IPS DF 6.9 (cell line): ENCODE data around the gene RNF167.

Experiments
- DNase-seq: peaks from one replicate; pipeline ENCODE4 v3.0.0-alpha.2; 2013; ENCODE audit warnings: low read depth, low spot score
- H3K27ac ChIP-seq: one replicate; pipeline ENCODE4 v1.5.1; 2013; ENCODE audit warnings: low read length, control low read depth
- H3K27me3 ChIP-seq: 2 replicates; pipeline ENCODE4 v1.6.1; 2013; ENCODE audit warnings: mild to moderate bottlenecking, low read length; ENCODE audit not compliant: control insufficient read depth, insufficient read depth
- H3K36me3 ChIP-seq: 2 replicates; pipeline ENCODE4 v1.6.1; 2013; ENCODE audit warnings: low read length; ENCODE audit not compliant: control insufficient read depth, insufficient read depth
- H3K4me1 ChIP-seq: 2 replicates; pipeline ENCODE4 v1.6.1; 2013; ENCODE audit warnings: low read length; ENCODE audit not compliant: control insufficient read depth, insufficient read depth
- H3K4me3 ChIP-seq: 2 replicates; pipeline ENCODE4 v1.5.1; 2013; ENCODE audit warnings: mild to moderate bottlenecking, low read length
- H3K9me3 ChIP-seq: 2 replicates; pipeline ENCODE4 v1.6.1; 2013; ENCODE audit warnings: low read length, inconsistent platforms; ENCODE audit not compliant: control insufficient read depth, insufficient read depth
- WGBS: extraction: QIAGEN DNeasy Blood & Tissue Kit; methylation state at CpG from one replicate; pipeline ENCODE4 v1.1.7; 2013; ENCODE audit warnings: mixed read lengths, missing lambda C conversion rate; ENCODE audit not compliant: insufficient read length, insufficient coverage; 5-methylcytosine and 5-hydroxymethylcytosine counted together

Gene RNF167

DNA sequence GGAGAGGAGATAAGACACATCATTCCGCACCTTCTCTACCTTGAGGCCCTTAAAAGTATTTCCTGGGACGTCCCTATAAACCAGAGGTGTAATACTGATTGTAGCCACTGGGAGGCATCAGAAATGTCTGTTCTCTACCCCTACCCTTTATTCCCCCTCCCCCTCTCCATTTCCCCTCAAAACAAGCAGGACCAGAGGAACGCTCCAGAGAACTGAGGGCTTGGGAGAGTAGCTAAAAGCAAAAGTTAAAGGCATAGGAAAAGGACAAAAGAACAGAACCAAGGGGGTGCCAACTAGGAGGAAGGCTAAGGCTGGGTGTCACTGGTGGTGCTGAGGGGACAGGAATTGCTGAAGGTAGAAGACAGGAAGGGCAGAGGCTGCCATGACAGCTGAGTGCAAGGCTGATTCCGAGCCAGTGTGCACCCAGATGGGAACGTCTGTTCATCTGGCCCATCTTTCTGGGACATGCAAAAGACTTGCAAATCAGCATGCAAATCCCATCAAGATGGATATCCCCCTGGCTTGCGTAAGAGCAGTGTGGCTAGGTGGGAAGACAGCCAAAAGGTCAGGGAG, 40.7 kb downstream of the RNF167 start:
- Histone ChIP-seq H3K27me3 (no peaks in the 10 kb centered on the region), H3K4me1 (no peaks in the 10 kb centered on the region), H3K27ac (no peak overlapping the region), H3K9me3 (no peaks in the 10 kb centered on the region), H3K4me3 (no peak overlapping the region), H3K36me3 (no peaks in the 10 kb centered on the region)
- no CpG with 5 or more reads among the region's 6 CpGs for WGBS
- no peak for DNase-seq

DNA sequence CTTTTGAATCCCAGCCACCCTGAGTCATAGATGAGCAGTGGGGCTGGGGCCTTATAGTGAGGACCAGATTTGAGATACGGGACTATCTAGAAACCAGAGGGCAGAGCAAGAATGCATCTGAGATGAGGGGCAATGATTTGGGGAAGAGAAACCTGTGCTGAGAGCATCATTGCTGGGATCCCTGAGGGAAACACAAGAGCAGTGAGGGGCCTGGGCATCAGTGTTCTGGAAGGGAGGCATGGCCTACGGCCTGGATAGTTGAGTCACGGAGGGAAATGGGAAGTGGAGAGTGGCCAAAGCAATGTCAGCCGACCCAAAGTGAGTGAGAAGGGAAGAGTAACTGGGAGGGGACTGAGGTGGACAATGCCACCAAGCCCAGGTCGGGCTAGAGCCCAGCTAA, 42.2 kb downstream of the RNF167 start:
- H3K36me3 ChIP-seq, result no peaks in the 10 kb centered on the region
- H3K4me3 ChIP-seq, result no peak overlapping the region
- no peak overlapping the region for H3K27ac ChIP-seq
- H3K27me3 ChIP-seq, result no peaks in the 10 kb centered on the region
- no peak for DNase-seq
- H3K4me1 ChIP-seq, result no peaks in the 10 kb centered on the region
- WGBS, result no CpG with 5 or more reads among the region's 5 CpGs
- H3K9me3 ChIP-seq, result no peaks in the 10 kb centered on the region

DNA sequence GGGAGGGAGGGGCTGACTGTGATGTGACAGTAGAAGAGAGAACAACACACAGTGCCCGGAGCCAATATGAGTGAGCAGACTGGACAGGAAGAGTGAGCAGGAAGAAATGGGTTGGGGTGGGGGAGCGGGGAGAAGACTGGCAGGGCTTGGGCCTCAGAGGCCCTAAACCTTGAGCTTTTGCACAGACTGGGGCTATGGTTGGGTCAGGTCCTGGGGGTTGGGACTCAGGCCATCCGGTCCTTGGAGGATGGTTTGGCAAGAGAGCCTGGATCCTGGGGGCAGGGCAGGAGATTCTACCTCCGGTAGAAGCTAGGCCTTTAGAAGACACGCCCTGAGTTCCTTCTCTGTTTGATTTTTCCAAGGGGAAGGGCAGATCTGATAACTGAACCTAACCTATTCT, 46.3 kb downstream of the RNF167 start:
- Histone ChIP-seq H3K4me3 (peak overlapping the region; percentile 74; the same call in 1 of the 2 replicates), H3K4me1 (no peaks in the 10 kb centered on the region), H3K27ac (no peak overlapping the region), H3K27me3 (no peaks in the 10 kb centered on the region), H3K9me3 (no peaks in the 10 kb centered on the region), H3K36me3 (no peaks in the 10 kb centered on the region)
- DNase-seq, result no peak
- no CpG with 5 or more reads among the region's 5 CpGs for WGBS

DNA sequence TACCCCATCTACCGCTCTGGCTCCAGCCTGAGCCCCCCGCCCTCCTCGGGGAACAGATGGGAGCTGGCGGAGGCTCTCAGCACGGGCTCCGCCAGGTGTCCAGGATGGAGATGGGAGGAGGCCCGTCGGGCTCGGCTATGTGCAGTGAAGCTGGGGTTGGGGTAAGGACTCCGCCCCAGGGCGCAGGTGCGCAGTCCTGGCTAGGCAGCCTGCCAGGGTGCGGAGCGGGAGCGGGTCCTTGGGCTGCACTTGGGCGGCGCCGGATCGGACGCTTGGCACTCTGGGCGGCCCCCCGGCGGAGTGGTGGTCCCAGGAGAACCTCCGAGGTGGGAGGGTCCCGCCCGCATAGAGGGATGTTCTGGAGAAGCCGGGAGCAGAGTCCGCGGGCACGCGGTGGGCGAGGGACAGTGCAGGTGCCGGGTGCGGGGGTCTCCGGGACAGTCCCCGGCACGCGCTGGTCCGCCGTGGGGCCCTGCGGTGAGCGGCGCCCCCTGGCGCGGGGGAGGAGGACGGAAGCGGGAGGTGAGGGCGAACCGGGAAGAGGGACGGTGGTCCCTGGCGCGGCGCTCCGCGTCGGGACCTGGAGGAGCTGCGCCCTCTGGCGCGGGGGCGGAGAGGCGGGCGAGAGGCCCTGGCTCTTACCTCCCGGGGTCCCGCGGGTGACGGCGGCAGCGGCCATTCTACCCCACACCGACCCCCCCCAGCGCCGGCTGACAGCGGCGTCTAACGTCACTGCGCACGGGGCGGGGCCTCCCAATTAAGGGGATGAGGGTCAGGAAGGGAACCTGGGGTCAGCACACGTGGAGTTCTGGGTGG, 47.1 kb downstream of the RNF167 start, which contains the start of gene CAMTA2:
Gene CAMTA2, minus strand, starts transcription at position 725 of the 816 bp plus-strand sequence. CDS start 1,453 bp downstream, outside the sequence.
- peak within 1 kb of the TSS; percentile 74; the same call in 1 of the 2 replicates for H3K4me3 ChIP-seq
- H3K36me3 ChIP-seq, result no peaks in the 10 kb centered on the region
- WGBS, result no CpG with 5 or more reads among the region's 78 CpGs
- no peaks in the 10 kb centered on the region for H3K4me1 ChIP-seq
- H3K9me3 ChIP-seq, result no peaks in the 10 kb centered on the region
- DNase-seq, result no peak
- H3K27ac ChIP-seq, result no peak within 1 kb of the TSS
- no peaks in the 10 kb centered on the region for H3K27me3 ChIP-seq

DNA sequence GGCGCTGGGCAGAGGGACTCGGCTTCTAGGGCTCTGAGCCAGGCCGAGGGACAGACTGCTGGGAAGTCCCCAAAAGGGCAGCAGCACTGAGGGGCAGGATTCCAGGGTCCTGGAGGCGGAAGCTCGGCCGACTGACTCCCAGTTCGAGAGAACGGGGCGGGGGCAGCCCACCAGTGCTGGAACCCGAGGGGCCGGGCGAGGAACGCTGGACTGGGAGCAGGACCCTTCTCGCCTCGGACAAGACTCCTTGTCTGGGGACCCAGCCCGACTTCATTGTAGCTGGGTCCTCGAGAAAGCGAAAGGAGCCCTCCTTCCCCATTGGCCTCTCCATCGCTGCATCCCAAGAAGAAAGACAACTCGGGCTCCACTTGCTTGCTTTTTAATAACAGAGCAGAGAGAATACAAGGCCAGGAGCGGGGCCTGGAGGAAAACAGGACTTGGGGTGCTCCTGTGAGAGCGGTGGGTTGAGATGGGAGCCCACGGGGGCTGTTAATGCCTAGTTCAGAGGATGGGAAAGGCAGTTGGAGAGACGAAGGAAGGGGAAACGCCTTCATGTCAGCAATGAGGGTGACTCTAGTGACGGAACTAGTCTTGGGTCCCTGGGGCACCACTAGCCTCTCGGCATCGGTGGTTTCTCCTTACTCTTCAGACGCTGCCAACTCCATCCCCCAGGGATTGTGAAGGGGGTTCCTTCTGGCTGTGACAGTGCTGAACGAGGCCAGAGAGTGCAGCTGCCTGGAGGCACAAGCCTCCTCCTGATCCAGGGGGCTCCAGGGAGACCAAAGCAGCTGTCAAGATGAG, 47.9 kb downstream of the RNF167 start:
- no peaks in the 10 kb centered on the region for H3K27me3 ChIP-seq
- no CpG with 5 or more reads among the region's 30 CpGs for WGBS
- H3K27ac ChIP-seq, result no peak overlapping the region
- DNase-seq, result no peak
- H3K36me3 ChIP-seq, result no peaks in the 10 kb centered on the region
- H3K4me1 ChIP-seq, result no peaks in the 10 kb centered on the region
- H3K9me3 ChIP-seq, result no peaks in the 10 kb centered on the region
- H3K4me3 ChIP-seq, result peak overlapping the region; percentile 74; the same call in 1 of the 2 replicates

DNA sequence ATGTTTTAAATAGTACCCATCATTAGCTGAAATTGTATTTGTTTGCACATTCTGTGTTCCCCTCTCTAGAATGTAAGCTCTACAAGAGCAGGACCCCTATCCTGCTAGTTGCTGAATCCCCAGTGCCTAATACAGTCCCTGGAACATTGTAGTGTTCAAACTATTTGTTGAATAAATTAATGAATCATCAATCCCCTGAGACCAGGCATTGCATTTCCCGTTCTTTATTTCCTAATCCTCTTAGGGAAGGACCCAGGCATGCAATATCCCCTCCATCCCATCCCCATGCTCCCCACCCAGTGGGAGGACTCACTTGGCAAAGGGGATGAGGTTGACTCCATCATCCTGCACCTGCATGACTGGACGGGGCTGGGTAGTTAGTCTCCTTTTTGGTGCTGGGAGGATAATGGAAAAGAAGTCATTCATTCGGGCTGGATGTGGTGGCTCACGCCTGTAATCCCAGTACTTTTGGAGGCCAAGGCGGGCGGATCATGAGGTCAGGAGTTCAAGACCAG, 54.1 kb downstream of the RNF167 start:
- H3K27me3 ChIP-seq, result no peaks in the 10 kb centered on the region
- H3K4me1 ChIP-seq, result no peaks in the 10 kb centered on the region
- no CpG with 5 or more reads among the region's 6 CpGs for WGBS
- no peak overlapping the region for H3K27ac ChIP-seq
- no peak overlapping the region for H3K4me3 ChIP-seq
- no peaks in the 10 kb centered on the region for H3K9me3 ChIP-seq
- no peaks in the 10 kb centered on the region for H3K36me3 ChIP-seq
- DNase-seq, result no peak
